D341Med (cell line): Measurements from ENCODE around the gene MIDN.

ENCODE experiments used
- DNase-seq: peaks from one replicate; pipeline ENCODE4 v3.0.0; 2012; ENCODE audit warnings: low spot score

Gene MIDN

DNA sequence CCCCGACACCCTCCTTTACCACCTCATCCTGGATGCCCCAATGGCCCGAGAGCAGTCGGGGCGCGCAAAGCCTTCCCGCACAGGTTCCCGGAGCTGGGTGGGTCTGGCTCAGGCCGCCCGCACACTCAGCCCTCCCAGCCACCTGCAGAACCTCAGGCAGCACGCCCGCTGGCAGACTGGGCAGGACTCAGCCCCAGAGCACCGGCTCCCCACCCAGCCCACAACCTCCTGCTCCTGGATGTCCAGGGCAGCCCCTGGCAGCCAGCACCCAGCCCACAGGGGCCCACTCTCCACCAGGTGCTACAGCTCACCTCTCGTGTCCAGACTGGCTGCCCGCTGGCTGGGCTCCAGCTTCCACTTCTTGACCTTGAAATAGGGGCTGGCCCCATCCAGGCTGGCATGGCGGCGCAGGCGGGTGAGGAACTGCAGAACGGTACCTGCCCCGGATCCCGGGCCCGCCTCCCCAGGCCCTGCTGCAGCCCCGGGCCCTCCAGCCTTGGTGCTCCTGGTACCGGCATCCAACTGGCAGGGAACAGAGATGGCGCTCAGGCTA is 15.2 kb upstream of the MIDN start:
- no peak for DNase-seq

DNA sequence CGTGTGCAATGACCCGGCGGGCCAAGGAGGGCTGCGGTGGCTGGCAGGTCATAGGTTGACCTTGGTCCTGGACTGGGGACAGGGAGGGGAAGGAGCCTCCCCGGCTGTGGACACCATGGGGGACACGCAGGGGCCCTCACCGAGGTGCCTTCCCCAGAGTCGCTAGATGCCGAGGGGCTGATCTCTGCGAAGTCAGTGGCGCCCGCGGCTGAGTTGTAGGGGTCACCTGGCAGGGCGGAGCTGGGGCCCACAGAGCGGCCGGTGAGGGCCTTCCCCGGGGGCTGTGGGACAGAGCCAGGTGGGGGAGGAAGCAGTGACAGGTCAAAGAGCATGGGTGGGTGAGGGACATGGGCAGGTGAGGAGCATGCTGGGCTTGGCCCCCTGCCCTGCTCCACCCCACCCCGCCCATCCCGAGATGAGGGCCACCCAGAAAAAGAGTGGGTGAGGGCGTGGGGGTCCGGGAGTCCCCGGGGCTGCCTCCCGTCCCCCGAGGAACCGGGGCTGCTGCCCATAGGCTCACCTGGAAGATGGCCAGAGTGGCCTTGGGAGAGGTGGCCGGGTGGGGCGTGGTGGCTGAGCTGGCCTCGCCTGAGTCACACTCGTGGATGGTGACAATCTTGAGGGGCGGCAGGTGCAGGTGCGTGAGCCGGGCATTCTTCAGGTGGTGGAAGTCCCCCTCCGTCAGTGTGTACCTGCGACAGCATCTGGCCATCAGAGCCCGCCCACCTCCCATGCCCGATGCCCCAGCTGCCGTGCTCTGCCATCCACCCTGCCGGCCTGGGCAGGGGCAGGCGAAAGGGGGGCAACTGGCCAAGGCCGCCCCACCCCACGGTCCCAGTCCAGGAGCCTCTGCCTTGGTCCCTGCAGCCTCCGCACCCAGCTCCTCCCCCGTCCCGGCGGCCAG is 14.1 kb upstream of the MIDN start:
- no peak for DNase-seq

DNA sequence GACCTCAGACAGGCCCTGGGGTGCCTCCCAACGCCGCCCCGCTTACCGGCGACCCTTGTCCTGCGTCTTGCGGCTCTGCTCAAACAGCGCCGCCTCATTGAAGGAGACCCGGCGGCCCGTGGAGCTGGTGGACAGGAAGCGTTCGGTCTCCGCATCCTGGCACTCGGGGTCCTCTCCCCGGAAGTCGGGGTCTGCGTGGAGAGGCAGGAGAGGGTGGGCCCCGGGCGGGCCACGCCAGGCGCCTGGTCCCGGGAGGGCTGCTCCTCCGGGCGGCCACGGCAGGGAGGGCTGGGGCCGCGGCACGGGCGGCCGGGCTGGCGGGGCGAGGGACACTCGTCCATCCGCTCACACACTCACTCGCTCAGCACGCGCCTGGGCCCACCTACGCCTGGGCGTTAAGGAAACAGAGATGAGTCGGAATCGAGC is 13.4 kb upstream of the MIDN start:
- no peak for DNase-seq

GRCh38 chr19:1235625-1236538 is 12.5 kb upstream of the MIDN start:
- no peak for DNase-seq

- DNase-seq = no peak
Measured at GRCh38 chr19:1236576-1236975, 11.8 kb upstream of the MIDN start.

DNA sequence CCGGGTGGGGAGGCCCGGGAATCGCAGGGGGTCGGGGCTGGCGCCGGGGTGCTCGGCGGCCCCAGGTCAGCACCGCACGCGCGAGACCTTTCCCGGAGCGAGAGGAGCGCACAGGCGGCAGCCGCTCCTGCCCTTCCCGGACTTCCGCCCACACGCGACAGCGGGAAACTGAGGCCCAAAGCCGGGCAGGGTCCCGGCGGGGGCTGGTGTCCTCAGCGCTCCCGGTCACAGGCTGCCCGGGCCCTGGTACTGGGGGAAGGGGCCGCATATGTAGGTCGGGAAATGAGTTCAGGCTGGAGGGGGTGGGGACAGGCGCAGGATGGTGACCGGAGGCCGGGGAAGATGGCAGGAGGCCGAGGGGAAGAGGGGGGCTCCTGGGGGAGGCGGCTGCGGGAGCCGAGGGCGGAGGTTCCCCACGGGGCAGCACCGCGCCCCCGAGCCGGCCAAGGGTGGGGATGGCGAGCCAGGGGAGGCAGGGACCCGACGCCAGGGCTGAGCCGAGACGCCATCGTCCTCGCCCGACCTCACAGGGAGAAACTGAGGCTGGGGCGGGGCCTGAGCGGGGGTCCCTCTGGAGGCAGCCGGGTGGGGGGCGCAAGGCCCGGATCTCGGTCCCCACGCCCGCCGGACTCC is 11.2 kb upstream of the MIDN start:
- DNase-seq = no peak

DNA sequence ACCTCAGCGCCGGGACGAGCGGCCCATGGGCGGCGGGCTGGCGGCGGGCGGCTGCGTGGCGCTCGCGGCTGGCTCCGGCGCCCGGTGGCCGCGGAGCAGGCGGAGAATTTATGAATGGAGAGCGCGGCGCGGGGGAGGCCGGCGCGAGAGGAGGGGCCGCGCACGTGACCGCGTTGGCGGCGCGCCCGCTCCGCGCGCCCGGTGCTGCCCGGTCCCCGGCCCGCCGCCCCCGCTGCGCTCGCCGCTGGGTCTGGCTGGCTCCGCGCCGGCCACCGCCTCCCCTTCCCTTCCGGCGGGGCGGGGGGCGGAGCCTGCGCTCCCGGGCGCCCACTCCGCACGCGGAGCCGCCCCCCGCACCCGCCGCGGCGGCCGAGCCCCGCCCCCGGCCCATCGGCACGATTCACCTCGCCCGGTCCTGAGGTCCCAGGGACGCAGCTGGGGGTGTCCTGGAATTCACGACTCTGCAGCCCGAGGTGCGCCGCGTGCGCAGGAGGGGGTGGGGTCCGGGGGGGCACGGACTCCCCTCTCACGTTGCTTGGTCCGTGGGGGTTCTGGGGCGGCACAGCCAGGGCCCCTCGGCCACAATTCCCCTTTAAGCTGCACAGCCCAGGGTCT is 10.5 kb upstream of the MIDN start, which contains the start of gene CBARP:
CBARP (minus strand) TSS at position 252 of the 615 bp plus-strand sequence. CDS start 1,905 bp downstream, outside the sequence.
- peak; percentile 87 for DNase-seq

DNA sequence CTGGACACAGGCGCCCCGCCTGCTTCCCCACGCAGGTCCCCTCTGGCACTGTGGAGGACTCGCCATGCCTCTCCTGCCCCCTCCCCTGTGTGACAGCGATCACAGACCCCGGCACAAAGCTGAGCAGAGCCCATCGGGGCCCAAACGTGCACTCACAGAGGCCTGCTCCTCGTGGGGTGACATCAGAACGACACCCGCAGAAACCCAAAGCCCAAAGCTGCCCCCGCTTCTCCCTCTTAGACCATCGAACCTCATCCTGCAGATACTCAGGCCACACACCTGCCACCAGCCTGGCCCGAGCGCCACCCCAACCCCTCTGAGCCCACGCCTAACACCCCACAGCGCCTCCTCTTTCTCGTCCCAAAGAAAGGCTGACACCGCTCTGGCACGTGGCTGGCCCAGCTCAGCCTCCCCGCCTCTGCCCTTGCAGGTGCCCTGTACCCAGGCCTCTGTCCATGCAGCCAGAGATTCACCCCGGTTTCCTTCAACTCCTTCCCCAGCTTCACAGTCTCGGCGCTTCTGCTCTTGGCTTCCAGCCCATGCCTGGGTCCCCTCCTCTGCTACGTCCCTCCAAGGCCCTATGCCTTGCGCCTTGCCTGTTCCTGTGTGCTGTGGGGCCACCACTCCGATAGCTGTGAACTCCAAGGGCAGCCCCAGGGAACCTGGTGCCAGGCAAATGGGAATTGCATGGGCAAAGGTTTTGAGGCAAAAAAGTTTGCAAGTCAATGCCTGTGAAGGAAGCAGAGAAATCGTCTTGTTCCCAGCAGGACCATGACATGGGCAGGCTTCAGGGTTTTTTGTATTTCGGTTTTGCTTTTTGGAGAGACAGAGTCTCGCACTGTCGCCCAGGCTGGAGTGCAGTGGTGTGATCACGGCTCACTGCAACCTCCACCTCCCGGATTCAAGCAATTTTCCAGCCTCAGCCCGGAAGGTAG is 9.7 kb upstream of the MIDN start:
- no peak for DNase-seq

DNA sequence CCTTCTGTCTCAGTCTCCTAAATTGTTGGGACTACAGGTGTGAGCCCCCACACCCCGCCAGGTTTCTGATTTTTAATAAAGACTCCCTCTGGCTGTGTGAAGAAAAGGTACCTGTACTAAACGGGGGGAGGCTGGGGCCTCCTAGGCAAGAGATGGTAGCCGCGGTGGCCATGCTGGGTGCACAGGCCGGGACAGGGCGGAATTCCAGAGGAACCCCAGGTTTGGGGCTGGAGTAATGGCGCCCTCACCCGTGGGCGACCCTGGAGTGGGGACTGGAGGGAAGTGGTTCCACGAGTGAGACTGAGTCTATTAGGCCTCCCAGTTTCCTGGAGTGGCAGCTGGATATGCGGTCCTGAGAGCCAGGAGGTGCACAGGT is 9.0 kb upstream of the MIDN start:
- DNase-seq = no peak

- peak; percentile 99 for DNase-seq
Measured at GRCh38 chr19:1239796-1240737, 8.3 kb upstream of the MIDN start.

GRCh38 chr19:1240925-1241324 is 7.5 kb upstream of the MIDN start:
- no peak for DNase-seq

DNA sequence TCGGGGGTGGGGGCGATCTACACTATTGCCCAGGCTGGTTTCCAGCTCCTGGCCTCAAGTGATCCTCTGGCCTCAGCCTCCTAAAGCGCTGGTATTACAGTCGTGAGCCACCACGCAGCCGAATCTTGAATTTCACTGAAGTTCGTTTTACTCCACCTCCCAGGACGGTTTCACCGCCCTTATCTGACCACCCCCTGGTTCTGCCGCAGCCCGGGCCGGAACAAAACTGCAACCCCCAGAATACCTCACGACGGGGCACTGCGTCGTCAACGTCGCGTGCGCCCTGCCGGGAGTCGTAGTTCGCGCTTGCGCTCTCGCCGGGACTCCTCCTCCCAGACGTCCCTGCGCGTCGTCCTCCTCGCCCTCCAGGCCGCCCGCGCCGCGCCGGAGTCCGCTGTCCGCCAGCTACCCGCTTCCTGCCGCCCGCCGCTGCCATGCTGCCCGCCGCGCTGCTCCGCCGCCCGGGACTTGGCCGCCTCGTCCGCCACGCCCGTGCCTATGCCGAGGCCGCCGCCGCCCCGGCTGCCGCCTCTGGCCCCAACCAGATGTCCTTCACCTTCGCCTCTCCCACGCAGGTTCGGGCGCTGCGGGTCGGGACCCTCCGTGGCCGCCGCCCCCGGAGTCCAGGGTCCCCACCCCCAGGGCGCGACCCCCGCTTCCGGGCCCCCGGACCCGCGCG is 6.8 kb upstream of the MIDN start, which contains the start of gene ATP5F1D:
ATP5F1D (plus strand) TSS at position 335 of the 679 bp plus-strand sequence; CDS start at position 435, 100 bp downstream.
- peak; percentile 92 for DNase-seq

DNA sequence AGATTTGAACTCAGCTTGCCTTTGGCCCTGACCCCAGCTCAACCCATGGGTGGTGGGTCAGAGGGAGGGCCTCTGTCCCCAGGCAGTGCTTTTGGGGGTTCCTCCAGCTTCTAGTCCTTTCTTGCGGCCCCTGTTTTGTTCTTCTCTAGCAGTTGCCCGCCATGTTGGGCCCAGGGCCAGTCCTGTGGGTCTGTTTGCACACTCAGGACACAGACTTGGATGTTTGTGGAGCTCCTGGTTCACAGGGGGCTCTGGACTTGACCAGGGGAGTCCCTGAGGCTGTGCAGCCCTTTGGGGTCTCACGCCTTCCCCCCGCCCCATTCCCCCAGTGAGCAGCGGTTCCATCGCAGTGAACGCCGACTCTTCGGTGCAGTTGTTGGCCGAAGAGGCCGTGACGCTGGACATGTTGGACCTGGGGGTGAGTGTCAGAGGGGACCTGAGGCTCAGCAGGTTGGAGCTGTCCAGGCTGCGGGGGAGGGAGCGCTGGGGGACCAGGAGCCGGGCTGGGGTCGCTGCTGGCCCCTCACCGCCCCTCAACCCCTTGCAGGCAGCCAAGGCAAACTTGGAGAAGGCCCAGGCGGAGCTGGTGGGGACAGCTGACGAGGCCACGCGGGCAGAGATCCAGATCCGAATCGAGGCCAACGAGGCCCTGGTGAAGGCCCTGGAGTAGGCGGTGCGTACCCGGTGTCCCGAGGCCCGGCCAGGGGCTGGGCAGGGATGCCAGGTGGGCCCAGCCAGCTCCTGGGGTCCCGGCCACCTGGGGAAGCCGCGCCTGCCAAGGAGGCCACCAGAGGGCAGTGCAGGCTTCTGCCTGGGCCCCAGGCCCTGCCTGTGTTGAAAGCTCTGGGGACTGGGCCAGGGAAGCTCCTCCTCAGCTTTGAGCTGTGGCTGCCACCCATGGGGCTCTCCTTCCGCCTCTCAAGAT is 4.4 kb upstream of the MIDN start:
- DNase-seq = peak; percentile 86

DNA sequence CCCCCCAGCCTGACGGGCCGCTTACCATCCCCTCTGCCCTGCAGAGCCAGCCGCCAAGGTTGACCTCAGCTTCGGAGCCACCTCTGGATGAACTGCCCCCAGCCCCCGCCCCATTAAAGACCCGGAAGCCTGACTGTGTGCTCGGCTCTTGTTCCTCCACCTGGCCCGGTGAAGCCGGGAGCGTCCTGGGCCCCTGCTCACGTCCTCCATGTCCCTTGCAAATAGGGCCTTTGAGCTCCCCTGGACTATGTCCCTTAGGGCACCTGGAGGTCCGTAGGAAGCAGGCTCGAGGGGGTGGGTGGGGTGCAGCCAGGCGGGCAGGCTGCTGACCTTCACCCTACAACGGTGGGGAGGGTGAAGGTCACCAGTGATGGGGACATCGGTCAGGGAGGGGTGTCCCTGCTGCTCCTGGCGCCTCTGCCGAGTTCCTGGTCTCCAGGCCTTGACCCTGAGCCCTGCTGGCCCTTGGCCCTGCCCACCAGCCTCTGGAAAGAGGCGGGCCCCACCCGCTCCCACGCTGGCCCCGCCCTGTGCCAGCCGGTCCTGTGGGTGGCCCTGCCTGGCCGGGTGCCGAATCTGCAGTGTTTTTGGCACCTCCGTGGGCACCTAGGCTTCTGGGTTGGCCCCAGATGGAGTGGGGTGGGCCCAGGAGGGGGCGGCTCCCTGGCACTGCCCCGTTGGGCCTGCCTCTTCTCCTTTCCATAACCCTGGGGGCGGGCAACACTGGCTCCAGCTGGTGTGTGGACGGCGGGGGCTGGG is 3.5 kb upstream of the MIDN start:
- DNase-seq = no peak

DNA sequence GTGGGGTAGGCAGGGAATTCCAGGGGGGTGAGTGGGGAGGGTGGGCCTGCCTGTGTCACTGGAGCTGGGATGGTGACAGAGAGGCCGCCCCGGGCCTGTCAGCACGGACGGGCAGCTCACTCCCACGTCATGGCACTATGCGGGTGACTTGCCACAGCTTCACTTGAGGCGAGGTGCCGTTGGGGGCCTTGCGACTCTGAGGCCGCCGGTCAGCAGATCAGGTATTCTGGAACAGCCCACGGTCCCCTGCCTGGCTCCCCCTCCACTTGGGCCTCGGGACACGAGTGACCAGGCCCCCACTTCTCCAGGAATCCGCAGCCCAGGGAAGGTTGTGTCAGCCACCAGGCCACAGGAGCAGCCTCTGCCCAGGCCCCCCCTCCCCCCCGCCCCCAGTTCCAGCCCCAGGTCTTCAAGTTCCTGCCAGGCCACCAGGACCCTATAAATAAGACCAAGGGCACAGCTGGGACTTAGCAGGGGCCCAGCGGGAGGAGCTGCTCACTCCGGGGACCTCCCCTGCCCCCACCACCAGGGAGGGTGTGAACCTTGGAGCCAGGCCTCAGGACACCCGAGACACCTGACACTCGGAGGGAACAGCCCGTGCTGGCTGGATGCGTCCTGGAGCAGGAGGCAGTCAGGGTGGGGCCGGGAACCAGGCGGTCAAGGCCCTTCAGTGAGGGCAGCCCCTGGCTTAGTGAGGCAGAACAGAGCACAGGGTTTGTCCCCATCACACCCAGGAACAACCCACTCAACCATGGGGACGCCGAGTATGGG is 2.7 kb upstream of the MIDN start:
- no peak for DNase-seq
